GM18505 (cell line): ENCODE data around the gene CXCL17.
A peak's percentile ranks its signal among the peaks of the same experiment; 100 is the strongest.
"Not testable (repeated sequence)": the region's sequence is repeated elsewhere in the genome, so short reads cannot be mapped to it uniquely, and the experiment has no call there.

ENCODE experiments used
- ATAC-seq: cut with Tn5 transposase; IDR thresholded peaks from one replicate; pipeline ENCODE4 v1.9.1; 2021; ENCODE audit not compliant: unreplicated experiment
- POLR2A ChIP-seq: IDR thresholded peaks from 4 replicates; pipeline ENCODE4 v1.6.1; 2011; ENCODE audit warnings: borderline replicate concordance; ENCODE audit not compliant: insufficient read depth, insufficient read length; ENCODE audit errors: extremely low read depth

CXCL17 gene

GRCh38 chr19:42450314-42450934 is 7.7 kb upstream of the CXCL17 start:
- TF ChIP-seq POLR2A, result no peak
- ATAC-seq, result peak; percentile 93

- ATAC-seq, result not testable (repeated sequence)
Measured at GRCh38 chr19:42448306-42448705, 5.6 kb upstream of the CXCL17 start.

GRCh38 chr19:42445948-42446347 is 3.2 kb upstream of the CXCL17 start:
- no peak for TF ChIP-seq POLR2A
- ATAC-seq, result no peak

GRCh38 chr19:42443944-42444398 is 1.2 kb upstream of the CXCL17 start:
- no peak for TF ChIP-seq POLR2A
- ATAC-seq, result no peak

- TF ChIP-seq POLR2A, result no peak
Measured at GRCh38 chr19:42441049-42441445, 1.7 kb downstream of the CXCL17 start.

GRCh38 chr19:42440357-42441048 is 2.2 kb downstream of the CXCL17 start:
- no peak for TF ChIP-seq POLR2A
- no peak for ATAC-seq

More at GRCh38 chr19:42441049-42441445, 1.7 kb downstream of the CXCL17 start:
- ATAC-seq, result no peak

GRCh38 chr19:42436006-42436405 is 6.7 kb downstream of the CXCL17 start:
- ATAC-seq, result no peak
- no peak for TF ChIP-seq POLR2A

- no peak for ATAC-seq
- no peak for TF ChIP-seq POLR2A
Measured at GRCh38 chr19:42435316-42435715, 7.4 kb downstream of the CXCL17 start.

- TF ChIP-seq POLR2A, result no peak
- ATAC-seq, result no peak
Measured at GRCh38 chr19:42433503-42434260, 9.1 kb downstream of the CXCL17 start.

- no peak for ATAC-seq
- no peak for TF ChIP-seq POLR2A
Measured at GRCh38 chr19:42431486-42431885, 11.3 kb downstream of the CXCL17 start.

GRCh38 chr19:42428676-42429075 is 14.1 kb downstream of the CXCL17 start:
- ATAC-seq, result no peak
- no peak for TF ChIP-seq POLR2A

- ATAC-seq, result no peak
- no peak for TF ChIP-seq POLR2A
Measured at GRCh38 chr19:42427313-42427712, 15.4 kb downstream of the CXCL17 start, which contains the start of gene LIPE. Gene LIPE (minus strand): TSS chr19:42427388. CDS start chr19:42427149, 239 bp downstream.

- TF ChIP-seq POLR2A, result no peak
- ATAC-seq, result no peak
Measured at GRCh38 chr19:42426643-42427042, 16.1 kb downstream of the CXCL17 start.
